GM18498 (cell line): ENCODE measurements around the gene GOSR1.
"Not testable (repeated sequence)": the region's sequence is repeated elsewhere in the genome, so short reads cannot be mapped to it uniquely, and the experiment has no call there.

Source experiments
- ATAC-seq: cut with Tn5 transposase; IDR thresholded peaks from one replicate; pipeline ENCODE4 v1.9.1; 2021; ENCODE audit warnings: mild to moderate bottlenecking, moderate library complexity; ENCODE audit not compliant: unreplicated experiment

GOSR1 gene

GRCh38 chr17:30560117-30561026, 83.2 kb downstream of the GOSR1 start:
- not testable (repeated sequence) for ATAC-seq

- ATAC-seq = not testable (repeated sequence)
Observed at GRCh38 chr17:30561766-30562165, 84.6 kb downstream of the GOSR1 start.

GRCh38 chr17:30563131-30563904, 86.1 kb downstream of the GOSR1 start:
- ATAC-seq = not testable (repeated sequence)

GRCh38 chr17:30563905-30564390, 86.7 kb downstream of the GOSR1 start:
- ATAC-seq = not testable (repeated sequence)

- ATAC-seq = not testable (repeated sequence)
Observed at GRCh38 chr17:30564422-30565072, 87.3 kb downstream of the GOSR1 start.

- no peak for ATAC-seq
Observed at GRCh38 chr17:30565073-30565935, 88.1 kb downstream of the GOSR1 start.

GRCh38 chr17:30566104-30566503, 88.9 kb downstream of the GOSR1 start:
- ATAC-seq = not testable (repeated sequence)

- ATAC-seq = not testable (repeated sequence)
Observed at GRCh38 chr17:30566516-30567225, 89.5 kb downstream of the GOSR1 start.

GRCh38 chr17:30567231-30568116, 90.3 kb downstream of the GOSR1 start:
- no peak for ATAC-seq

- ATAC-seq = no peak
Observed at GRCh38 chr17:30568117-30568430, 90.9 kb downstream of the GOSR1 start.

GRCh38 chr17:30569531-30570175, 92.4 kb downstream of the GOSR1 start:
- not testable (repeated sequence) for ATAC-seq

GRCh38 chr17:30570191-30570590, 93.0 kb downstream of the GOSR1 start:
- ATAC-seq = no peak

- ATAC-seq = no peak
Observed at GRCh38 chr17:30570596-30571265, 93.5 kb downstream of the GOSR1 start.

- ATAC-seq = not testable (repeated sequence)
Observed at GRCh38 chr17:30571404-30571803, 94.2 kb downstream of the GOSR1 start.

GRCh38 chr17:30571921-30572320, 94.7 kb downstream of the GOSR1 start:
- ATAC-seq = no peak

- ATAC-seq = not testable (repeated sequence)
Observed at GRCh38 chr17:30572651-30573554, 95.7 kb downstream of the GOSR1 start.
